22Rv1 (cell line): ENCODE results near the gene TPSG1.

Source experiments
- ZFX ChIP-seq: fragments of 450-650 bp; IDR thresholded peaks from 2 replicates; pipeline ENCODE4 v1.6.1; 2017; ENCODE audit warnings: antibody characterized with exemption, borderline replicate concordance
- TF ChIP-seq, protein P1 (sequence below): fragments of 450-650 bp; IDR thresholded peaks from 2 replicates; pipeline ENCODE4 v1.5.1; 2017; ENCODE audit warnings: mild to moderate bottlenecking

DNA sequence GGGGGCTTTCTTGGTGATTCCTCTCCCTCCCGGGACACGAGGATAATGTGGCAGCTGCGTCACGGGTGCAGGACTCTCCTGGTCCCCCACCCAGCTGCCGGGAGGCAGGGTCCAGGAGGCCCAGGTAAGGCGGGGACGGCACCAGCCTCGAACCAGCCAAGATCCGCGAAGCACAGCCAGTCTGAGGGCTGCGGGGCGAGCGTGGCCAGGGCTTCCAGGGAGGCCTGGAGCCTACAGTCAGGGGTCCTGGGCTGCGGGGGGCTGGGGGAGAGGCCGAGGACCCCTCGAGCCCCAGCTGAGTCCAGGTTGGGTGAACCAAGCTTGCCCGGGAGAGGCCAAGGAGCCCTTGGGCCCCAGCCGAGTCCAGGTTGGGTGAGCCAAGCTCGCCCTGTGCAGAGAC lies 40.8 kb upstream of the TPSG1 start:
- TF ChIP-seq ZFX = no peak
- TF ChIP-seq, protein P1, sequence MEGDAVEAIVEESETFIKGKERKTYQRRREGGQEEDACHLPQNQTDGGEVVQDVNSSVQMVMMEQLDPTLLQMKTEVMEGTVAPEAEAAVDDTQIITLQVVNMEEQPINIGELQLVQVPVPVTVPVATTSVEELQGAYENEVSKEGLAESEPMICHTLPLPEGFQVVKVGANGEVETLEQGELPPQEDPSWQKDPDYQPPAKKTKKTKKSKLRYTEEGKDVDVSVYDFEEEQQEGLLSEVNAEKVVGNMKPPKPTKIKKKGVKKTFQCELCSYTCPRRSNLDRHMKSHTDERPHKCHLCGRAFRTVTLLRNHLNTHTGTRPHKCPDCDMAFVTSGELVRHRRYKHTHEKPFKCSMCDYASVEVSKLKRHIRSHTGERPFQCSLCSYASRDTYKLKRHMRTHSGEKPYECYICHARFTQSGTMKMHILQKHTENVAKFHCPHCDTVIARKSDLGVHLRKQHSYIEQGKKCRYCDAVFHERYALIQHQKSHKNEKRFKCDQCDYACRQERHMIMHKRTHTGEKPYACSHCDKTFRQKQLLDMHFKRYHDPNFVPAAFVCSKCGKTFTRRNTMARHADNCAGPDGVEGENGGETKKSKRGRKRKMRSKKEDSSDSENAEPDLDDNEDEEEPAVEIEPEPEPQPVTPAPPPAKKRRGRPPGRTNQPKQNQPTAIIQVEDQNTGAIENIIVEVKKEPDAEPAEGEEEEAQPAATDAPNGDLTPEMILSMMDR = no peak
